Stimulated activated naive CD4-positive, alpha-beta T cell (primary cell): ENCODE data around the gene HOXA3.

Experiments used
- DNase-seq, 6 experiments: peaks; one replicate each; lab custom pipeline; 2025; lab: John Stamatoyannopoulos, UW

The HOXA3 gene

GRCh38 chr7:27143023-27143949 lies 9.1 kb downstream of the HOXA3 start, which contains the start of gene HOXA5:
Gene HOXA5, minus strand, starts transcription at chr7:27143681. Its CDS starts 74 bp downstream, at chr7:27143607.
- DNase-seq: no peak

DNA sequence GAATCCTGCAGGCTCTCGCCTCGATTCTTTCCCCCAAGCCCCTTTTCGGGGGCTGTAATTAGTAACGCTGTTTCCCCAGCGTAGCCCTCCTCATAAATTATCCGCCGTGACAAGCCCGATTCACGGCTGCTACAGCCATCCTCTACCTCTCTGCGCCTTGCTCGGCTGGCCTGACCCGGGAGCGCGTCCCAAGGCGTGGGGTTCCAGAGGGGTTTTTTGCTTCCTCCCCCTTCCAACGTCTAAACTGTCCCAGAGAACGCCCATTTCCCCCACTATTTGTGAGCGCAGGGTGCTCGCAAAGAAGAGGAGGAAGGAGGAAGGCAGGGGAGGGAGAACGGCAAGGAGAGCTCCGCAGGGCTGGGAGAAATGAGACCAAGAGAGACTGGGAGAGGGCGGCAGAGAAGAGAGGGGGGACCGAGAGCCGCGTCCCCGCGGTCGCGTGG lies 9.8 kb downstream of the HOXA3 start:
- no peak for DNase-seq

DNA sequence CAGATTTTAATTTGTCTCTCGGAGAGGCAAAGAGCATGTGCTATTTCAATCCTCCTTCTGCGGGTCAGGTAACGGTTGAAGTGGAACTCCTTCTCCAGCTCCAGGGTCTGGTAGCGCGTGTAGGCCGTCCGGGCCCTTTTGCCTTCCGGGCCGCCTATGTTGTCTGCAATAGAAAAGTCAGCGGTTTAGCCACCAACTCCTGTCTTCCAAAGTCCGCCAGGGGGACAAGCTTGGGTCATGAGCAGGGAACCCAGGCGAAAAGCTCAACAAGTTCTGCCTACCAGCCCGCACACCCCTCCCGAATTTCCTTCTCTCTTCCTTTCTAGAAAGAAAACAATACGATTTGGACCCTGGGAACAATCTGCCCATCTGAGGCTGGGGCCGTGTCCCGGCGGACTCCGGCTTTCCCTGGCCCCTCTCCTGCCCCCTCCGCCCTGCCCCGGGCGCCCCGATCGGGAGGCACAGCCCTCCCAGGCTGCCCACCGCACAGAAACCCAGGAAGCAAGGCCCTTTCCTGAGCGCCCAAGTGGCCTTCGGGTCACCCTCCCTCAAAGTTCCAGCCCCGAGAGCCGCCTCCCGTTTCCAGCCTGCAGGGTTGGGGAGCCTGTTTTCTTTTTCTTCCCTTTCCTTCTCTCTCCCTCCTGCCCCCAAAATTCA lies 10.3 kb downstream of the HOXA3 start:
- no peak for DNase-seq

- DNase-seq: no peak
Observed at GRCh38 chr7:27141137-27141922, 11.1 kb downstream of the HOXA3 start.

DNA sequence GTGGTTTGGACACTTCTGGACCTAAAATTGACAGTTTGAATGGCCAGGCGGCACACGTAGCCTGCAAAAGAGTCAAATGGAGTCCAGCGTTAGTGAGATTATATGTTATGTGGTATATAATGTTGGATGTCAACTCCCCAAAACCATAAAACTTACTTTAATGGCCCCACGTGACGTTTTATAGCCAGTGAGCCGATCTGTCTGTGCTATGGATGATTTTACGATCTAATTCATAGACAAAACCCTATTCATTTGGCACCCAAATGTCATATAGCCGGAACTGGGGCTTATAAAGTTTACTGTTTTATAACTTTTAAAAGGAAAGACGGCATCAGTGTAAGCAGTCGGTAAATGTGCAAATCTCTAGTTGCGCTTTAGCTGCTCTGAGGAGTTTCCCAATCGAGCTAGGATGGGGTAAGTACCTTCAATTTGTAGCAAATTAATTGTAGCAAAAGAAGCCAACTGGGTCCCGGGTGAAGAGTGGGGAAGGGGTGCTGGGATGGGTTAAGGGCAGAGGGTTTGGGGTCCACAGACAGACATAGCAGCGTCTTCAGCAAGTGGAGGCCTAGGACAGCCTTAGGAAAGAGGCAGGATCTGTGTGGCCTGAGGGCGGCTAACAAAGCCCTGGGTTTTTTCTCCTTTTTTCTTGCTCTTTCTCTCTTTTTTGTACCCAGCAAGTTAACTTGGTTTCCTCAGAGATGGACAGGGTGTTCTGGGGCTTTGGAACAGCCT lies 12.1 kb downstream of the HOXA3 start:
- DNase-seq: no peak

DNA sequence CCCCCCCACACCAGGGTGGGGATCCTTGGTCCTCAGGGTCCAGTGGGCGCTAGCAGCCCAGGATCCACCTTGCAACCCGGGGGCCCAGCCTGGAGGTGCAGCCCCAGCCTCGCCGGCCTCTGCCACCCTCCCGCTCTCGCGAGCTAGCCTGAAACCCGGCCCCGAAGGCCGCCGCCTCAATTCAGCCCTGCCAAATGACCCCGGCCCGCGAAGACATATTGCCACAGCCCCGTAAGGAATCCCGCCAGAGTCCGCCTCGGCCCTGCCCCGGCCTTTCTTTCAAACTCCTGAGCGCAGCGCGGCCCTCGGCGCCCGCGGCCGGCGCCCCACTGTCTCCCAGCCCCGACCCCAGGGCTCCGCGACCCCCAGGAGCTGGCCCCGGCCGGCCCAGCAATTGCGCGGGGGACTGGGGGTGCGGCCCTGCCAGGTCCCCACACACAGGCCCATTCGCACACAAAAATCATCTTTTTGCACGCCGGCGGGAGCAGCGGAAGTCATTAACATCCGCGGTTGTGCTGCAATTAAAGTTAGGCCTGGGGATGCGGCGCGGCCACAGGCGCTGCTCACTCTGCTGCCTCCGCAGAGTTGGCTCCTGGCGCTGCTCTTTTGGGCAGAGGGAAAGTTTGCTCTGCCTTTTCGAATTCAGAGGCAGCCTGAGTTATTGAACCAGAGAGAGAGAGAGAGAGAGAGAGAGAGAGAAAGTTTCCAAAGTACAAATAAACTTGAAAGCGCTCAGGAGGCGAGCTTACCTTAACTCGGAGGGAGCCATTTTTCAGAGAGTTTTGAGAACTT lies 12.9 kb downstream of the HOXA3 start:
- no peak for DNase-seq

GRCh38 chr7:27138985-27139333 lies 13.4 kb downstream of the HOXA3 start:
- no peak for DNase-seq

DNA sequence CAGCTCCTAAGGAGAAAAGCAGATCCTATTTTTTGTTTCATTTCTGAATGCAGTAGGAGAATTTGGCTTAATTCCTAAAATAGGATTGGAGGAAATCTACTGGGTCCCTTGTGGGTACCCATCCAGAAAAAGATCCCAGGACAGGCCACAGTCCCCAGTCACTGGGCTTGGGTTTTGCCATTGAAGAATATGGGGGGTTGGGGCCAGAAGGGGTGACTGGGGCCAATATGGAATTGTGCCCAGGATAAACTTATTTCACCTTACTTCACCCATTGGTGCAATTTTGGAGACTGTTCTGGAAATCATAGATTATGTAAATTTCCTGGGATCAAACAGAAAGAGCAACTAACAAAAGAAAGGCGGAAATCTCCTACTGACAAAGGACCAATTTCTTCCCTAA lies 13.9 kb downstream of the HOXA3 start:
- DNase-seq: no peak

GRCh38 chr7:27137640-27138315 lies 14.6 kb downstream of the HOXA3 start:
- no peak for DNase-seq

DNA sequence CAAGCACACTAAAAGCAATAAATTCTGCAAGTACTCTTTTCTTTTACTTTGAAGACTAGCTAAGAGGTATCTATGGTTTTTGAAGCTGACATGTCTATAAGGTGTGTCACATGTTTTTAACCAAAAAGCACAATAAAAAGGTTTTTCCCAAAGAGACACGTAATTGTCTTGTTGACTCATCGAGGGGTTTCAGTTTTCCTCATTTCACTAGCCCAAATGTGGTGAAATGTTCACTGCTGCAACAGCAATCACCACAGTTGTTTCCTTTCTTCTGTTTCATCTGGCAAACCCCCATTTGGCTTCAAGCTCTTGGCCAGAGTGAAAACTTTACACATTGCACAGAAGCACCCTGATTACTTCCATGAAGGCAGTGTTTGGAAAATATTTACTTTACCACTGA lies 18.0 kb downstream of the HOXA3 start:
- DNase-seq: no peak

DNA sequence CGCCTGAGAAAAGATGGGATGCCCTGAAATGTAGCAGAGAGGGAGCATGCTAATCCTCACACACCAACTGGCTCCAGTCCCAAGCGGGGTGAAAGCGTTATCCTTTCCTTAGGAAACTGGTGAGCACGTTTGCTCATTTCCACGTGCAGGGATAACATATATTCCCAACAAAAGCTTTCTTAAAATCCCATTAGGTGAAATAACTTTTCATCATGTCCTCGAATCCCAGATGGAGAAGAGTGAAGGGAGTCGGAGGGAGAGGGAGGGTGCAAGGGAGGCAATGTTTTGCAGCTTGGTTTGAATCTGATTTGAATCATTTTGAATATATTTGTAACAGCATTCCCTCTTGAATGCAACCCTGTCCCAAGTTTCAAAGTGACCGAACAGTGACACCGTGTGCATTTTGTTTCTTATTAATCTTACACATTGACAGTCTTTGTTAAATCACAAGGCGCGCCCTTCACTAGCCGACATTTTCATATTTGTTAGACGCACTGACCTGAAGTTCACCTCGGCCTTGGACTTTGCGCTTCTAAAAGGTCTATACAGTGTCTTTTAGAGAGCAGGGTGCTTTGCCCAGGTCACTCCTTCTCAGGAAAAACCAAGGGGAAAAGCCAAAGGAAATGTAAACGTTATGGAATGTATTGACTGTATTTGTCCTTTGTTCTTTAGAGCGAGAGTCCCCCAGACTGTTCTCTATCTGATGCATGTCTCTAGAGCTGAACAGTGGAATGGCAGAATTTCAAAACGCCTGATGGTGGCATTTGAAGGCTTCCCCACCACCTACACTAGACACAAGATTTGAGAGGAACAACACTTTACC lies 18.8 kb downstream of the HOXA3 start:
- no peak for DNase-seq

- DNase-seq: no peak
Observed at GRCh38 chr7:27132978-27133377, 19.4 kb downstream of the HOXA3 start.

GRCh38 chr7:27132214-27132613 lies 20.2 kb downstream of the HOXA3 start:
- DNase-seq: no peak

DNA sequence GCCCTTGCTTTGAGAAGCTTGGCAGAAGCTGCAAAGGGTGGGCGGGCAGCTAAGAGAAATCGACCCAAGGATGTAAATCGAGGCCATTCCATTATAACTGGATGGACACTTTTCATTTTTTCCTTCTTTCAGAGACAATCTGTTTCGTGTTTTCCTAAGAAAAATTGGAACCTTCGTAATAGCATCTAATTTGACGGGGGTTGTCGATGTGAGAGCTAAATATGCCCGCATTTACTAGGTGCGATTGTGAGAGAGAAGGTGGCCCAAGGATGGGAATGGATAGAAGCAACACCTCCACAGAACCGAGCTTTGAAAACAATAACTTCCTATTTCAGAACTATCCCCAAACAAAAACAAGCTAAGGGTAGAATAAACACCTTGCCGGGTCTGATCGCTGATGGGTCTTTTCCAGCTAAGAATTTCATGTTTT lies 21.0 kb downstream of the HOXA3 start:
- no peak for DNase-seq

DNA sequence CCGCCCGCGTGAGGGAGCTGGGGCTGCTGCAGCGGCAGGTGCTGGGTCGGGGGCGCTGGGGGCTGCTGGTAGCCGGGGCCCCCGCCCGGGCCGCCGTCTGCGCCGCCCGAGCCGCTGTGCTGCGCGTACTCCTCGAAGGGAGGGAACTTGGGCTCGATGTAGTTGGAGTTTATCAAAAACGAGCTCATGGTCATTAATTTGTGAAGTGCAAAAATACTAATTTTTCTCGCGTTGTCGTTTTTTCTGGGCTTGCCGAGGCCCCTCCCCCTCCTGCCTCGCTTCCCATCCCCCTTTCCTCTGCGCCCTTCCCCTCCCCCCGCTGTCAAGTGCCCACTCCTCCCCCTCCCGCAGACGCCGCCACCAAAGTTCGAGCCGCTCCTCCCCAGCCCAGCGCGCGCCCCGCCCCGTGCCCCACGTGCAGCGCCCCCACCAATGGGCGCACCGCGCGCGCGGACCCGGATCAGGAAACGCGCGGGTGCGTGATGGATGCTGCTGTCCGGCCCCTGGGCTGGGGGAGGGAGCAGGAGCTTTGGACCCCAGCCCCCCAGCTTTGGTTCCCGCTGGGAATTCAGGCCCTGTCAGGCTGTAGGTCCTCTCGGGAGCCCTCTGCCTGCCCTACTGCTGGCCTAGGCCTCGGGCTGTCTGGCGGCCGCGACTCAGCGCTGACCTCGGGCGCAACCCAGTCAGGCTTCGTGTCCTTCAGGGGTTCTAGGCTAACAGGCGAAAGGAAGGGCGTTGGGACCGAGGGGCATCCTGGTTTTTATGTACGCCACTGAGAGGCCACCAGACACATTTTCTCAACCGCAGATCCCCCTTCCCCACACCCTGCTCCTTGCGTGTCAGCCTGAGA lies 21.6 kb downstream of the HOXA3 start, which contains the start of gene HOXA4:
Gene HOXA4 (minus strand): TSS at position 218 of the 850 bp plus-strand sequence. CDS start 24 bp downstream, at position 194.
- DNase-seq: peak; percentile 20 to 84 (median 74)

GRCh38 chr7:27129729-27130539 lies 22.4 kb downstream of the HOXA3 start:
- peak in 2 of 6 experiments; percentile 15 to 29 for DNase-seq
